Measurements from ENCODE around the gene PIGC.

PIGC gene

GRCh38 chr1:172443666-172444453 lies at the start of gene PIGC:
Gene PIGC (minus strand): TSS chr1:172444069. CDS start chr1:172442622, 1,447 bp downstream.
- DNase-seq (ENCODE audit: low read depth in 2 of 3, low spot score in 2 of 3) = peak; percentile 78 to 89 (median 79)

DNA sequence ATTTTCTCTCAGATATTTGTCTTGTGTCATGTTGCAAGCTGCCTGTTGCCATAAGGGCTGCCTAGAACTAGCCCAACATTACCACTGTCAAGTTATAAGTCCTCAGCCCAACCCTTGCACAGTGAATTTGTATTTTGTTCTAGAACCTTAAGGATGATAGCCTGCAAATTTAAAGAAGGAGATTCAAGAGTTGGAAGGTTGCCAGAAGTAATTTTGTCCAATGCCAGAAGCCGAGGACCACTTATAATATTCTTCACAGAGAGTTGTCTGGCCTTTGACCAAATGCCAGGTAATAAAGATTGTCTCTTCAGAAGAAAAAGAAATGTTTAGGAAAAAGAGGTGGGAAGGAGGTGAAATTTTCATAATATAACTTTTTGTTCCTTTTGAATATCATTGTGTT lies 48.6 kb upstream of the PIGC start:
- no peak for DNase-seq (ENCODE audit: low read depth in 2 of 3, low spot score in 2 of 3)

GRCh38 chr1:172489847-172490246 lies 46.0 kb upstream of the PIGC start:
- no peak for DNase-seq (ENCODE audit: low read depth in 2 of 3, low spot score in 2 of 3)

- no peak for DNase-seq (ENCODE audit: low read depth in 2 of 3, low spot score in 2 of 3)
Measured at GRCh38 chr1:172488393-172488792, 44.5 kb upstream of the PIGC start.

GRCh38 chr1:172487550-172487949 lies 43.7 kb upstream of the PIGC start:
- DNase-seq (ENCODE audit: low read depth in 2 of 3, low spot score in 2 of 3) = no peak

DNA sequence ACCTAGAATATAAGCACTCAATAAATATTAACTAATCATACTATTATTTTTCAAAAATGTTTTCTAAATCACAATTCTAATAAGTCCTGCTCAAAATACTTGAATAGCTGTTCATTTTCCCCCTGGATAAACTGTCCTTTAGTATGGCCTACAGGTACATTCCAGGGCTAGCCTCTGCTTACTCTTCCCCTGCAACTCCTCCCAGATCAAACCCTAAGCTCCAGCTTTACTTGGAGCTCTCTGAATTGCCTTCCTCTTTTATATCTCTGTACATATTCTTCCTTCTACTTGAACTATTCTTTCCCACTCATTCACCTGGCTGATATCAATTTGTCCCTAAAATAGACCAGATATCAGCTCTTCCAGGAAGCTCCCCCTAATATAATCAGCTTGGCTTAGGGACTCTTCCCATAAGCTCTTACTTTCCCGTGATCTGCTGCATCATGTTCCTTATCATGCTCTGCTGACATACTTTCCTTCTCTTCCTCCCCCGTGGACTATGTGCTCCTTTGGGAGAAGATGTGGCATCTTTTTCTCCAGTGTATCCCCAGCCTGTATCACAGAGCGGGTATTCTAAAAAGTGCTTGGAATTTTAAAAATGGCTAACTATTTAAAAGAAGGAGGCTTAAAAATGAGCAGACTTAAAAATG lies 43.1 kb upstream of the PIGC start:
- DNase-seq (ENCODE audit: low read depth in 2 of 3, low spot score in 2 of 3) = no peak

DNA sequence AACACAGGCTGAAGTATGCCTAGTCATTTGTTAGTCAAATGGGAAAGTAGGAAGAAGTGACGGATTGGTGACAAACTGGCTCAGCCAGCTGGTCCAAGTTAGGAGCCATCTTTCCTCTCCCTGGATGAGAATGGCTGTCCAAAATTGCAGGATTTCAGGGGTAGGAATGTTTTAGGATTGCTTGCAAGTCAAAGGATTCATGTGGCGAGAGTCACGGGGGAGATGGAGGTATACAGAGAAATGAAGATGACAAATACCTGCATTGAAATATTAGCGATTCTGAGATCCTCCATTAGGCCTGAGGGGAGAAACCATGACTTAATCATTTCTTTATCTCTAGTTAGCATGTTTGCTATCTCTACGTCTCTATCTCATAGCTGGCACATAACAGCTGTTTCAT lies 41.8 kb upstream of the PIGC start:
- no peak for DNase-seq (ENCODE audit: low read depth in 2 of 3, low spot score in 2 of 3)

DNA sequence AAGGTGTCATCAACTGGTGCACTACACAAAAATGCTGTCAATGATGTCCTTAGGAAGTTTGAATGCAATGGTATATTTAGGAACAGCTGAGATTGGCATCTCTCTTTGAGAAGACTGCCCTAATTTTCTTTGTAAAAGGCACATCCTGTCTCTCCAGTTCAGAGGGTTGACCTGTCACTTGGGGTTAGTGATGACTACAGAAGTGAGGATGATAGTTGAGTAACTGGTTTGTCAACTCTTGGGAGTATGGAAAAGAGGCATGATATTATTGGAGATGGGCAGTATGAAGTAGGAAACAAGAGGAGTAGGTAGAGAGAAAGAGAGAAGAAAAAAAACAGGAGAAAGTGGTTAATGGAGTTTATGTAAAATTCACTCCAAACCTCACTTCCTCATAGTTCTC lies 40.4 kb upstream of the PIGC start:
- no peak for DNase-seq (ENCODE audit: low read depth in 2 of 3, low spot score in 2 of 3)

- DNase-seq (ENCODE audit: low read depth in 2 of 3, low spot score in 2 of 3) = no peak
Measured at GRCh38 chr1:172483448-172483847, 39.6 kb upstream of the PIGC start.

DNA sequence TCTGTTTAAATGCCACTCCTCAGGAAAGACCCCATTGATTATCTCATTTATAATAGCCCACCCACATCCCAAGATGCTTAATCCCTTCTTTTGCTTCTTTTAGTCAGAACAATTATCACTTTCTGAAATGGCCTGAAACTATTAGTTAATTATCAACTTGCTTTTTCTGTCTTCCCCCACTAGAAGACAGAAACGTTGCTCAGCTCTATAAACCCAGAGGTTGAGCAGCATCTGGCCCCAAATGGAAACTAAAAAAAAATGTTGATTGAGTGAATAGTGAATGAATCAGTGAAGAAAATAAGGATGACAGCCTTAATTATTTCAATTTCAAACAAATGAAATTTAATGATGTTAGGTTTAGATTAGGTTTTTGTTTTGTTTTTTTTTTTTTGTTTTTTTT lies 38.2 kb upstream of the PIGC start:
- no peak for DNase-seq (ENCODE audit: low read depth in 2 of 3, low spot score in 2 of 3)

DNA sequence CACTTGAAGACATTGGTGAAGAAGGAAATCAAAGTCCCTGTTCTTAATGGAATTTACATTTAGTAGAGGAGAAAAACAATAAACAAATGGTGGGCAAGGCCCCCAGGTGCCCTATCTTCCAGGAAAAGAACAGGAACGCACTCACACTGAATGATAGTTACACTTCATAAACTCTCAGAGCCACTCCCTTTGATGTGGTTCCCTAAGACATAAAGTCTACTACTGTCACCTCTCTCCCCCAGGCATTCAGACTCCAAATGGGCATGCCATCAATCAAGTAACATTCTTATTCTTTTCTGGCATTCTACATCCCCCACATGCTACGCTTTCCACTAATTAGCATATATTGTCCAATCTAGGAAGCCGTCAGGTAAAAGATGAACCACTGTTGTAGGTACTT lies 36.6 kb upstream of the PIGC start:
- no peak for DNase-seq (ENCODE audit: low read depth in 2 of 3, low spot score in 2 of 3)

- no peak for DNase-seq (ENCODE audit: low read depth in 2 of 3, low spot score in 2 of 3)
Measured at GRCh38 chr1:172478485-172478884, 34.6 kb upstream of the PIGC start.

GRCh38 chr1:172477741-172478140 lies 33.9 kb upstream of the PIGC start:
- DNase-seq (ENCODE audit: low read depth in 2 of 3, low spot score in 2 of 3) = no peak

GRCh38 chr1:172477216-172477615 lies 33.3 kb upstream of the PIGC start:
- no peak for DNase-seq (ENCODE audit: low read depth in 2 of 3, low spot score in 2 of 3)

DNA sequence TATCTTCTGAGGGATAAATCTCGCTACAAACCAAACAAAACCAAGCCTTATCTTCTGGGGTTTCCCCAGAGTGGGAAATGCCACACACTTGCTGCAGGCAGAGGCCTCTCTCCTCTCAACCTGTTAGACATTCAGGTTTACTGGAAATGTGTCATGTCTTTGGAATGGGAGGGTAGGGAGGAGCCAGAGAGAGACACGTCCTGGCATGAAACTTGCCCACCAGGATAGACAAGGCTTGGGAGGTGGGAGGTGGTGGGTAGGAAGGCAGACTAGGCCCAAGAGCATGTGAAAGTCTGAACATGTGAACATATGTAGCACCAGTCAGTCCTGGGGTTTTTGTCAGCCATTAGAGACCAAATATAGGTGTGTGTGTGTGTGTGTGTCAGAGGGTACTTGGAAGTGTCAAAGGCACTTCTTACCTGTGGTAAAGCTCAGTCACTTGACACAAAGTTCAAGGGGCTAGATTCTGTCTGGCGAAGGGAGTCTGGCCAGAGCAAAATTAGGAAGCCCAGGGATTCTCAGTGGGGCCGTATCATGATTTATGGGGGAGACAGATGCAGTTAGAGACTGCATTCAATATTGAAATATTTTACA lies 32.4 kb upstream of the PIGC start:
- DNase-seq (ENCODE audit: low read depth in 2 of 3, low spot score in 2 of 3) = no peak

DNA sequence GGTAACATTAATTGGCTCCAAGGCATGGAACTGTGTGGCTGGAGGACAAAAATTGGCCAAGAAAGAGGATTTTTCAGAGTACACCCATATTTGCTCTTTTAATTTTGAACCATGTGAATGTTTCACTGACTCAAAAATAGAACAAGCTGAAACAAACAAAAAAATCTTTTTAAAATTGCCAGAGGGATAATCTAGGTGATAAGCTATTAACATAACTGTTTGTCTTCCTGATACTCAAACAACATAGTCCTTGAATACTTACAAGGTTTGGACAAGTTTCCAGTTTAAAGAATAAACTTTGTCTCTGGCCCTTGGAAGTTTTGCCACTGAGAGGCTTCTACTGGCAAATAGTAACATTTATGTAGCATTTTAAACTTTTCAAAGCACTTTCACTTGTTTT lies 30.0 kb upstream of the PIGC start:
- no peak for DNase-seq (ENCODE audit: low read depth in 2 of 3, low spot score in 2 of 3)

- DNase-seq (ENCODE audit: low read depth in 2 of 3, low spot score in 2 of 3) = no peak
Measured at GRCh38 chr1:172473302-172473701, 29.4 kb upstream of the PIGC start.

GRCh38 chr1:172472495-172472894 lies 28.6 kb upstream of the PIGC start:
- no peak for DNase-seq (ENCODE audit: low read depth in 2 of 3, low spot score in 2 of 3)

GRCh38 chr1:172471666-172472065 lies 27.8 kb upstream of the PIGC start:
- no peak for DNase-seq (ENCODE audit: low read depth in 2 of 3, low spot score in 2 of 3)

- DNase-seq (ENCODE audit: low read depth in 2 of 3, low spot score in 2 of 3) = no peak
Measured at GRCh38 chr1:172470149-172470548, 26.3 kb upstream of the PIGC start.

GRCh38 chr1:172469717-172470116 lies 25.8 kb upstream of the PIGC start:
- no peak for DNase-seq (ENCODE audit: low read depth in 2 of 3, low spot score in 2 of 3)

DNA sequence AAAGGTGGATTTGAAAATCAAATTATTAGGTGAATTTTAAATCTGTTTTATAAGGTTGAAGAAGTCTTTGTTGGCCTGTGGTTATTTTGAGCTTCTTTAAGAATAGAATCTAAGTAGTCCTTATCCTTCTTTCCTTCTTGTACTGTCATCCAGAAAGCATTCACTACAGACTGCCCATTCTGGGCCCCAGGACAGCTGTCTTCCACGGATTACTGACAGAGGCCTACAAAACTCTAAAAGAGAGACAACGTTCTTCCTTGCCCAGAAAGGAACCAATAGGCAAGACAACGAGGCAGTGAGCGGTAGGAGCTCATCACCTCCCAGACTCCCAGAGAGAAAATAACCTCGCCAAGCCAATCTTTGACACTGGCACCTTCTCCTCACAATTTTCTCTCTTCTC lies 24.4 kb upstream of the PIGC start:
- DNase-seq (ENCODE audit: low read depth in 2 of 3, low spot score in 2 of 3) = no peak

Measured in activated CD8-positive, alpha-beta memory T cell treated with anti-CD3 and anti-CD28 coated beads for 48 hours (primary cell).